GM23248 (cell line): ENCODE data around the gene AP3B1. TPM values are rescaled to one million over a fixed set of nuclear protein-coding genes. Genes with fewer than 3 reads are reported as not detected.

Experiments used
- DNase-seq: peaks from one replicate; pipeline ENCODE4 v3.0.0-alpha.2; 2015
- H2AFZ ChIP-seq: fragments of 200-600 bp; sonication (generic); 2 replicates; pipeline ENCODE4 v1.6.1; 2016; ENCODE audit warnings: antibody characterized with exemption
- H3F3A ChIP-seq: fragments of 200-600 bp; sonication (generic); 2 replicates; pipeline ENCODE4 v1.6.1; 2016; ENCODE audit warnings: mild to moderate bottlenecking, antibody characterized with exemption, mixed run types; ENCODE audit not compliant: insufficient read depth
- H3K27ac ChIP-seq: fragments of 200-600 bp; sonication (generic); 2 replicates; pipeline ENCODE4 v1.5.1; 2016; ENCODE audit warnings: mild to moderate bottlenecking
- H3K27me3 ChIP-seq: fragments of 200-600 bp; sonication (generic); replicated peaks from 2 replicates; pipeline ENCODE4 v1.6.1; 2016; ENCODE audit warnings: mild to moderate bottlenecking; ENCODE audit not compliant: insufficient read depth
- H3K36me3 ChIP-seq: fragments of 200-600 bp; sonication (generic); 2 replicates; pipeline ENCODE4 v1.6.1; 2016; ENCODE audit warnings: low read depth, mild to moderate bottlenecking
- H3K4me1 ChIP-seq: fragments of 200-600 bp; sonication (generic); 2 replicates; pipeline ENCODE4 v1.6.1; 2016; ENCODE audit warnings: mild to moderate bottlenecking; ENCODE audit not compliant: insufficient read depth
- H3K4me2 ChIP-seq: fragments of 200-600 bp; sonication (generic); one replicate; pipeline ENCODE4 v1.6.1; 2016; ENCODE audit warnings: mild to moderate bottlenecking; ENCODE audit not compliant: unreplicated experiment
- H3K4me3 ChIP-seq: fragments of 200-600 bp; sonication (generic); 2 replicates; pipeline ENCODE4 v1.5.1; 2016; ENCODE audit warnings: mild to moderate bottlenecking
- H3K79me2 ChIP-seq: fragments of 200-600 bp; sonication (generic); 2 replicates; pipeline ENCODE4 v1.6.1; 2016; ENCODE audit warnings: mild to moderate bottlenecking; ENCODE audit not compliant: insufficient read depth
- H3K9ac ChIP-seq: fragments of 200-600 bp; sonication (generic); 2 replicates; pipeline ENCODE4 v1.6.1; 2016; ENCODE audit warnings: mild to moderate bottlenecking
- H3K9me2 ChIP-seq: fragments of 200-600 bp; sonication (generic); 2 replicates; pipeline ENCODE4 v1.6.1; 2016; ENCODE audit warnings: mixed run types, mild to moderate bottlenecking, moderate library complexity; ENCODE audit not compliant: insufficient read depth
- H3K9me3 ChIP-seq: fragments of 200-600 bp; sonication (generic); one replicate; pipeline ENCODE4 v1.6.1; 2017; ENCODE audit warnings: low read depth
- H4K20me1 ChIP-seq: fragments of 200-600 bp; sonication (generic); 2 replicates; pipeline ENCODE4 v1.6.0; 2016; ENCODE audit not compliant: insufficient read depth
- EZH2 ChIP-seq: fragments of 200-600 bp; sonication (generic); IDR thresholded peaks from 2 replicates; pipeline ENCODE4 v1.6.1; 2018; ENCODE audit warnings: antibody characterized with exemption, mild to moderate bottlenecking; ENCODE audit not compliant: insufficient read depth, poor library complexity, severe bottlenecking
- EZH2phosphoT487 ChIP-seq: fragments of 200-600 bp; sonication (generic); IDR thresholded peaks from 2 replicates; pipeline ENCODE4 v1.6.1; 2018; ENCODE audit warnings: antibody characterized with exemption, moderate library complexity, mild to moderate bottlenecking, low read depth; ENCODE audit not compliant: insufficient read depth
- WGBS, 2 experiments: methylation state at CpG; one replicate each; pipeline ENCODE4 v1.1.6; 2015 to 2017; ENCODE audit warnings: low lambda C conversion rate in 2 of 2, low coverage in 1 of 2; ENCODE audit errors: missing lambda C conversion rate in 2 of 2; 5-methylcytosine and 5-hydroxymethylcytosine counted together
- in situ Hi-C: fragments of 300-500 bp; cut with MboI; formaldehyde crosslinking; loops from 2 replicates; pipeline ENCODE4 v1.15.0; 2020
- polyA plus RNA-seq: library from polyadenylated mRNA; unstranded; fragments of >200 nt; fragmentation: Nextera tagmentation; extraction: Ambion mirVana; gene quantifications from 2 replicates; pipeline ENCODE4 v1.2.1, GENCODE V29; 2016
- total RNA-seq: library from RNA; depleted of rRNA; stranded (reverse); fragments of >200 nt; shearing (Covaris generic); gene quantifications from 2 replicates; pipeline ENCODE4 v1.2.3, GENCODE V29; 2014; rRNA removed

AP3B1 gene
- 46.7 and 49.7 TPM in 2 replicates for total RNA-seq
- polyA plus RNA-seq = 40.3 and 43.3 TPM in 2 replicates

GRCh38 chr5:78294248-78295034 lies at the start of gene AP3B1:
Gene AP3B1 (minus strand): TSS chr5:78294698. CDS start chr5:78294579, 119 bp downstream.
- 1 to 2% methylated on average over 47 to 53 of the region's 53 CpGs for WGBS, 2 experiments

GRCh38 chr5:78341440-78341839 lies 46.9 kb upstream of the AP3B1 start:
- Histone ChIP-seq H3K9me3 (no peaks in the 10 kb centered on the region), H4K20me1 (no peaks in the 10 kb centered on the region), H3K4me1 (0 out of 2 replicates have a peak, but pooled peaks cover 5% of the 10 kb centered on the region), H3K9me2 (no peaks in the 10 kb centered on the region), H3K36me3 (no peaks in the 10 kb centered on the region), H2AFZ (no peak overlapping the region), H3K9ac (no peak overlapping the region), H3K4me2 (no peak overlapping the region), H3K27me3 (no peaks in the 10 kb centered on the region), H3K79me2 (no peaks in the 10 kb centered on the region), H3K27ac (no peak overlapping the region), H3K4me3 (no peak overlapping the region), H3F3A (0 out of 2 replicates have a peak, but pooled peaks cover 3% of the 10 kb centered on the region)
- WGBS, 2 experiments = 18 to 19% methylated on average over 3 of the region's 3 CpGs
- no peak for TF ChIP-seq EZH2phosphoT487
- no peak for TF ChIP-seq EZH2
- in situ Hi-C loops = no loop called here
- DNase-seq = no peak

More at GRCh38 chr5:78294248-78295034, at the start of gene AP3B1:
- H3K79me2 ChIP-seq = peaks cover 50% of the 10 kb centered on the region
- H2AFZ ChIP-seq = peak within 1 kb of the TSS; percentile 98
- no peaks in the 10 kb centered on the region for H3K27me3 ChIP-seq
- in situ Hi-C loops = no loop called here
- peaks cover 17% of the 10 kb centered on the region for H3F3A ChIP-seq
- H3K9ac ChIP-seq = peak within 1 kb of the TSS; percentile 99
- no peaks in the 10 kb centered on the region for H3K36me3 ChIP-seq
- no peaks in the 10 kb centered on the region for H3K9me3 ChIP-seq
- no peaks in the 10 kb centered on the region for H3K9me2 ChIP-seq
- H3K4me1 ChIP-seq = peaks cover 10% of the 10 kb centered on the region
- DNase-seq = peak; percentile 100
- H3K4me2 ChIP-seq = peak within 1 kb of the TSS; percentile 82
- TF ChIP-seq EZH2phosphoT487 (no peak), EZH2 (no peak)
- H4K20me1 ChIP-seq = no peaks in the 10 kb centered on the region
- H3K27ac ChIP-seq = peak within 1 kb of the TSS; percentile 88
- peak within 1 kb of the TSS; percentile 97 for H3K4me3 ChIP-seq

- H3K9me2 ChIP-seq = no peaks in the 10 kb centered on the region
- no peak overlapping the region for H3K27ac ChIP-seq
- 57 to 59% methylated on average over 5 of the region's 5 CpGs for WGBS, 2 experiments
- H3K9ac ChIP-seq = no peak overlapping the region
- H4K20me1 ChIP-seq = no peaks in the 10 kb centered on the region
- TF ChIP-seq EZH2phosphoT487 (no peak), EZH2 (no peak)
- no peaks in the 10 kb centered on the region for H3F3A ChIP-seq
- H3K4me1 ChIP-seq = no peaks in the 10 kb centered on the region
- no peak overlapping the region for H3K4me3 ChIP-seq
- in situ Hi-C loops = no loop called here
- H3K27me3 ChIP-seq = no peaks in the 10 kb centered on the region
- no peaks in the 10 kb centered on the region for H3K36me3 ChIP-seq
- H3K9me3 ChIP-seq = no peaks in the 10 kb centered on the region
- no peaks in the 10 kb centered on the region for H3K79me2 ChIP-seq
- no peak for DNase-seq
- no peak overlapping the region for H3K4me2 ChIP-seq
- no peak overlapping the region for H2AFZ ChIP-seq
These were observed 45.3 kb upstream of the AP3B1 start for GRCh38 chr5:78339617-78340436.

GRCh38 chr5:78336698-78337097 lies 42.2 kb upstream of the AP3B1 start:
- 68 to 73% methylated on average over 2 of the region's 2 CpGs for WGBS, 2 experiments
- H3K4me2 ChIP-seq = no peak overlapping the region
- no peak overlapping the region for H3K9ac ChIP-seq
- H3K9me2 ChIP-seq = no peaks in the 10 kb centered on the region
- DNase-seq = no peak
- no peaks in the 10 kb centered on the region for H3K9me3 ChIP-seq
- no peak overlapping the region for H3K27ac ChIP-seq
- in situ Hi-C loops = no loop called here
- no peaks in the 10 kb centered on the region for H3F3A ChIP-seq
- H2AFZ ChIP-seq = no peak overlapping the region
- H3K36me3 ChIP-seq = no peaks in the 10 kb centered on the region
- H4K20me1 ChIP-seq = no peaks in the 10 kb centered on the region
- no peaks in the 10 kb centered on the region for H3K27me3 ChIP-seq
- H3K4me3 ChIP-seq = no peak overlapping the region
- H3K4me1 ChIP-seq = no peaks in the 10 kb centered on the region
- no peaks in the 10 kb centered on the region for H3K79me2 ChIP-seq
- TF ChIP-seq EZH2 (no peak), EZH2phosphoT487 (no peak)
